Esophagus muscularis mucosa (tissue), 4 donors: ENCODE data around the gene ATCAY. TPM values are rescaled to one million over a fixed set of nuclear protein-coding genes. Genes with fewer than 3 reads are reported as not detected.
A peak's percentile ranks its signal among the peaks of the same experiment; 100 is the strongest.
"Not testable (repeated sequence)": the region's sequence is repeated elsewhere in the genome, so short reads cannot be mapped to it uniquely, and the experiment has no call there.

ENCODE experiments used
- DNase-seq: peaks from one replicate; pipeline ENCODE4 v3.0.0-alpha.2; 2017; ENCODE audit errors: extremely low spot score
- H3K27ac ChIP-seq, 4 donors: fragments of 200-600 bp; sonication (generic); replicated peaks in 1 of 4; 1 replicate in 3 of 4; 2 replicates in 1 of 4; pipeline ENCODE4 v1.5.1; 2016 to 2019; ENCODE audit warnings: mild to moderate bottlenecking in 1 of 4
- H3K27me3 ChIP-seq, 4 donors: fragments of 200-600 bp; sonication (generic); one replicate each; pipeline versions ENCODE4 v1.5.1 to v1.6.0; 2016 to 2019
- H3K36me3 ChIP-seq, 4 donors: fragments of 200-600 bp; sonication (generic); one replicate each; pipeline ENCODE4 v1.5.1; 2016 to 2019
- H3K4me1 ChIP-seq, 4 donors: fragments of 200-600 bp; sonication (generic); one replicate each; pipeline ENCODE4 v1.5.1; 2016 to 2019
- H3K4me3 ChIP-seq, 4 donors: fragments of 200-600 bp; sonication (generic); 1 replicate in 2 of 4; 2 replicates in 2 of 4; pipeline ENCODE4 v1.5.1; 2016 to 2019; ENCODE audit warnings: mild to moderate bottlenecking in 4 of 4, moderate library complexity in 1 of 4
- H3K9me3 ChIP-seq, 4 donors: fragments of 200-600 bp; sonication (generic); 1 replicate in 3 of 4; 2 replicates in 1 of 4; pipeline ENCODE4 v1.5.1; 2016 to 2019
- EP300 ChIP-seq: sonication (generic); formaldehyde crosslinking; IDR thresholded peaks from one replicate; pipeline ENCODE4 v1.6.1; 2017; ENCODE audit warnings: antibody characterized with exemption
- POLR2A ChIP-seq: fragments of 450-650 bp; IDR thresholded peaks from one replicate; pipeline ENCODE4 v1.6.1; 2017; ENCODE audit warnings: antibody characterized with exemption, moderate library complexity, mild to moderate bottlenecking, low read depth
- POLR2AphosphoS5 ChIP-seq, 2 donors: sonication (generic); formaldehyde crosslinking; IDR thresholded peaks; one replicate each; pipeline ENCODE4 v1.6.1; 2017; ENCODE audit warnings: antibody characterized with exemption in 2 of 2
- WGBS: methylation state at CpG from one replicate; pipeline ENCODE4 v1.1.5; 2018; 5-methylcytosine and 5-hydroxymethylcytosine counted together
- intact Hi-C: fragments of 100-400 bp; cut with DNase I; formaldehyde crosslinking; loops from one replicate; pipeline ENCODE4 v1.15.1; 2023
- total RNA-seq, 4 donors: library from RNA; depleted of rRNA; stranded (reverse); fragments of >200 nt; gene quantifications; one replicate each; pipeline versions ENCODE4 v1.1.0 to v1.2.1, GENCODE V29; 2016
- TF ChIP-seq, protein P1 (sequence below), 3 experiments: fragments of 200-600 bp in 2 of 3; fragments of 450-650 bp in 1 of 3; sonication (generic) in 2 of 3; IDR thresholded peaks; one replicate each; pipeline ENCODE4 v1.5.1; 2017 to 2019; ENCODE audit warnings: antibody characterized with exemption in 3 of 3, mild to moderate bottlenecking in 2 of 3, moderate library complexity in 1 of 3

Gene ATCAY
- total RNA-seq, 4 donors from 2014 or later, result 0.42 to 1.3 (median 0.82) TPM

GRCh38 chr19:3868770-3869456 is 11.6 kb upstream of the ATCAY start, which contains the start of gene ZFR2:
ZFR2 (minus strand) TSS chr19:3869038; CDS start chr19:3869017, 21 bp downstream.
- intact Hi-C loops, result no loop called here
- Histone ChIP-seq H3K4me1 (peaks cover 4 to 11% (median 7%) of the 10 kb centered on the region in 4 donors), H3K4me3 (peak within 1 kb of the TSS; percentile 13 to 37 (median 24)), H3K27me3 (peaks cover 5 to 75% (median 27%) of the 10 kb centered on the region in 4 donors), H3K27ac (no peak within 1 kb of the TSS), H3K9me3 (peaks cover 0 to 7% (median 0%) of the 10 kb centered on the region in 4 donors), H3K36me3 (no peaks in the 10 kb centered on the region)
- WGBS, result 9% methylated on average over 32 of the region's 62 CpGs
- no peak for DNase-seq
- TF ChIP-seq EP300, result no peak
- TF ChIP-seq POLR2A, result no peak
- TF ChIP-seq, protein P1, sequence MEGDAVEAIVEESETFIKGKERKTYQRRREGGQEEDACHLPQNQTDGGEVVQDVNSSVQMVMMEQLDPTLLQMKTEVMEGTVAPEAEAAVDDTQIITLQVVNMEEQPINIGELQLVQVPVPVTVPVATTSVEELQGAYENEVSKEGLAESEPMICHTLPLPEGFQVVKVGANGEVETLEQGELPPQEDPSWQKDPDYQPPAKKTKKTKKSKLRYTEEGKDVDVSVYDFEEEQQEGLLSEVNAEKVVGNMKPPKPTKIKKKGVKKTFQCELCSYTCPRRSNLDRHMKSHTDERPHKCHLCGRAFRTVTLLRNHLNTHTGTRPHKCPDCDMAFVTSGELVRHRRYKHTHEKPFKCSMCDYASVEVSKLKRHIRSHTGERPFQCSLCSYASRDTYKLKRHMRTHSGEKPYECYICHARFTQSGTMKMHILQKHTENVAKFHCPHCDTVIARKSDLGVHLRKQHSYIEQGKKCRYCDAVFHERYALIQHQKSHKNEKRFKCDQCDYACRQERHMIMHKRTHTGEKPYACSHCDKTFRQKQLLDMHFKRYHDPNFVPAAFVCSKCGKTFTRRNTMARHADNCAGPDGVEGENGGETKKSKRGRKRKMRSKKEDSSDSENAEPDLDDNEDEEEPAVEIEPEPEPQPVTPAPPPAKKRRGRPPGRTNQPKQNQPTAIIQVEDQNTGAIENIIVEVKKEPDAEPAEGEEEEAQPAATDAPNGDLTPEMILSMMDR (IDR thresholded peaks at IDR 0.05), result no peak
- no peak for TF ChIP-seq POLR2AphosphoS5 (IDR thresholded peaks at IDR 0.05)

- no peak for DNase-seq
- H3K9me3 ChIP-seq, result peaks cover 0 to 7% (median 0%) of the 10 kb centered on the region in 4 donors
- WGBS, result 67% methylated on average over 4 of the region's 4 CpGs
- no peaks in the 10 kb centered on the region for H3K36me3 ChIP-seq
- no peak overlapping the region for H3K4me3 ChIP-seq
- H3K27me3 ChIP-seq, result peaks cover 5 to 80% (median 21%) of the 10 kb centered on the region in 4 donors
- peaks cover 4 to 11% (median 7%) of the 10 kb centered on the region in 4 donors for H3K4me1 ChIP-seq
- TF ChIP-seq EP300 (no peak), POLR2A (no peak), POLR2AphosphoS5 (IDR thresholded peaks at IDR 0.05) (no peak)
- TF ChIP-seq, protein P1 (IDR thresholded peaks at IDR 0.05), result no peak
- intact Hi-C loops, result no loop called here
- H3K27ac ChIP-seq, result no peak overlapping the region
These were observed 7.3 kb upstream of the ATCAY start for GRCh38 chr19:3873151-3873550.

GRCh38 chr19:3874695-3875094 is 5.8 kb upstream of the ATCAY start:
- peaks cover 0 to 78% (median 7%) of the 10 kb centered on the region in 4 donors for H3K27me3 ChIP-seq
- H3K4me1 ChIP-seq, intact Hi-C loops, H3K36me3 ChIP-seq, H3K4me3 ChIP-seq, H3K27ac ChIP-seq, H3K9me3 ChIP-seq, DNase-seq: not testable (repeated sequence)
- WGBS, result 77% methylated on average over 13 of the region's 13 CpGs

GRCh38 chr19:3879656-3880055 is 829 bp upstream of the ATCAY start:
- intact Hi-C loops, result no loop called here
- WGBS, result 60% methylated on average over 12 of the region's 12 CpGs
- H3K27me3 ChIP-seq, result peaks cover 4 to 90% (median 30%) of the 10 kb centered on the region in 4 donors

More at GRCh38 chr19:3879656-3880055, 829 bp upstream of the ATCAY start:
- no peak for DNase-seq
- no peak overlapping the region for H3K27ac ChIP-seq
- H3K4me1 ChIP-seq, result peaks cover 0 to 18% (median 9%) of the 10 kb centered on the region in 4 donors
- no peak overlapping the region for H3K4me3 ChIP-seq
- TF ChIP-seq POLR2AphosphoS5 (IDR thresholded peaks at IDR 0.05), result no peak
- no peak for TF ChIP-seq POLR2A
- TF ChIP-seq, protein P1 (IDR thresholded peaks at IDR 0.05), result no peak
- no peak for TF ChIP-seq EP300
- no peaks in the 10 kb centered on the region for H3K36me3 ChIP-seq
- no peaks in the 10 kb centered on the region for H3K9me3 ChIP-seq
